Measurements from ENCODE around the gene PHF2. TPM values are rescaled to one million over a fixed set of nuclear protein-coding genes. Genes with fewer than 3 reads are reported as not detected.

Gene PHF2
- total and polyA plus RNA-seq, 9 of the 15 experiments (the other 6 are each of a cell fraction or from before 2014, with no cell fraction given) = 0.37 to 14.4 (median 8.1) TPM

DNA sequence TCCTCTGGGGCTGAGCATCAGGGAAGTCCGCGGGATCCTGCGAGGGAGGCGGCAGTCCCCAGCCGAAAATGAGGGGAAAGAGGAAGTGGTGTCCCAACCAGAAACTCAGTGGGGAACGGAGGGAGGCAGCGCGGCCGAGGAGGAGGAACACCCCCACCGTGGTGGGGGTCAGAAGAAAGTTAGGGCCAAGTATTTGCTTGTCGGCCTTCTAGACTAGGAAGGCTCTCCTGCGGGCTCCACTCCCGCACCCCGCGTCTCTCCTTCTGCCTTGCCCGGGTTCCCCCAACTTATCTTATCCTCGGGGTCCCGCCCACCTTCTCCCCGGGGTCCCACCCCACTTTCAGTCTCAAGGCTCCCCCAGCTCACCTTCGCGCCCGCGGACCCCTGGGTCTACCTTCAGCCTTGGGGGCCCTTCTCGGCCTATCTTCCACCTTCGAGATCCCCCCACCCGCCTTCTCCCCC, 557 bp upstream of the PHF2 start (continued):
- TF ChIP-seq ZNF764 (CRISPR knock-in tag; IDR thresholded peaks at IDR 0.05; ENCODE audit: low read depth) (no peak), RBFOX2 (IDR thresholded peaks at IDR 0.05; ENCODE audit: low read depth, low read length) (peak; percentile 72), ZNF253 (CRISPR knock-in tag; conservative IDR thresholded peaks at IDR 0.05) (no peak), SAFB2 (IDR thresholded peaks at IDR 0.05; ENCODE audit: borderline replicate concordance, low read depth, low read length, severe bottlenecking) (no peak), CEBPG (CRISPR knock-in tag; IDR thresholded peaks at IDR 0.05) (no peak), CEBPG (tag; conservative IDR thresholded peaks at IDR 0.05 in 1 of 2, IDR thresholded peaks at IDR 0.05 in 1 of 2) (no peak), SMAD4 (CRISPR knock-in tag; conservative IDR thresholded peaks at IDR 0.05) (no peak; the same call in 1 of the 2 replicates), MAFK (IDR thresholded peaks at IDR 0.05; ENCODE audit: low read length) (no peak), SRSF3 (IDR thresholded peaks at IDR 0.05; ENCODE audit: insufficient read depth, low read length) (no peak), CREBBP (IDR thresholded peaks at IDR 0.05; ENCODE audit: low read depth, low read length) (no peak), ZFP30 (CRISPR knock-in tag; IDR thresholded peaks at IDR 0.05; ENCODE audit: borderline replicate concordance) (no peak), TCF7 (IDR thresholded peaks at IDR 0.05; ENCODE audit: borderline replicate concordance) (no peak), ETS2 (tag; IDR thresholded peaks at IDR 0.05; ENCODE audit: borderline replicate concordance, poor library complexity, severe bottlenecking) (no peak), MIER1 (IDR thresholded peaks at IDR 0.05; ENCODE audit: low read depth) (0 out of 2 replicates have a peak, but pooled peaks have one; percentile 26), LCOR (CRISPR knock-in tag; IDR thresholded peaks at IDR 0.05) (peak; percentile 66; the same call in 1 of the 2 replicates), ZNF431 (CRISPR knock-in tag; IDR thresholded peaks at IDR 0.05) (no peak), ZNF316 (IDR thresholded peaks at IDR 0.05) (no peak), SRSF1 (IDR thresholded peaks at IDR 0.05; ENCODE audit: low read depth, low read length) (no peak), WHSC1 (IDR thresholded peaks at IDR 0.05; ENCODE audit: low read length) (no peak), PTTG1 (tag; IDR thresholded peaks at IDR 0.05; ENCODE audit: low read depth) (no peak), SNRNP70 (optimal IDR thresholded peaks at IDR 0.05; ENCODE audit: low read depth, low read length) (no peak), MAZ (CRISPR knock-in tag; conservative IDR thresholded peaks at IDR 0.05 in 1 of 2, IDR thresholded peaks at IDR 0.05 in 1 of 2) (peak; percentile 42 to 55; a peak in 3 of 4 replicates), BCOR (IDR thresholded peaks at IDR 0.05) (no peak), NONO (IDR thresholded peaks at IDR 0.05; ENCODE audit: low read depth in 2 of 2, low read length in 1 of 2) (no peak), SOX6 (IDR thresholded peaks at IDR 0.05) (no peak), SUPT5H (IDR thresholded peaks at IDR 0.05) (peak; percentile 57), KLF6 (CRISPR knock-in tag; IDR thresholded peaks at IDR 0.05; ENCODE audit: borderline replicate concordance) (no peak), CHD2 (IDR thresholded peaks at IDR 0.05; ENCODE audit: low read depth, low read length) (no peak), TGIF2 (CRISPR knock-in tag; IDR thresholded peaks at IDR 0.05) (no peak), RHOXF2B (CRISPR knock-in tag; conservative IDR thresholded peaks at IDR 0.05) (no peak), TCF3 (CRISPR knock-in tag; IDR thresholded peaks at IDR 0.05) (no peak)
- TF ChIP-seq, protein P1, sequence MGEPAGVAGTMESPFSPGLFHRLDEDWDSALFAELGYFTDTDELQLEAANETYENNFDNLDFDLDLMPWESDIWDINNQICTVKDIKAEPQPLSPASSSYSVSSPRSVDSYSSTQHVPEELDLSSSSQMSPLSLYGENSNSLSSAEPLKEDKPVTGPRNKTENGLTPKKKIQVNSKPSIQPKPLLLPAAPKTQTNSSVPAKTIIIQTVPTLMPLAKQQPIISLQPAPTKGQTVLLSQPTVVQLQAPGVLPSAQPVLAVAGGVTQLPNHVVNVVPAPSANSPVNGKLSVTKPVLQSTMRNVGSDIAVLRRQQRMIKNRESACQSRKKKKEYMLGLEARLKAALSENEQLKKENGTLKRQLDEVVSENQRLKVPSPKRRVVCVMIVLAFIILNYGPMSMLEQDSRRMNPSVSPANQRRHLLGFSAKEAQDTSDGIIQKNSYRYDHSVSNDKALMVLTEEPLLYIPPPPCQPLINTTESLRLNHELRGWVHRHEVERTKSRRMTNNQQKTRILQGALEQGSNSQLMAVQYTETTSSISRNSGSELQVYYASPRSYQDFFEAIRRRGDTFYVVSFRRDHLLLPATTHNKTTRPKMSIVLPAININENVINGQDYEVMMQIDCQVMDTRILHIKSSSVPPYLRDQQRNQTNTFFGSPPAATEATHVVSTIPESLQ (CRISPR knock-in tag; IDR thresholded peaks at IDR 0.05) = no peak
